SKM-1 (cell line): ENCODE data around the gene DOCK7.
A peak's percentile ranks its signal among the peaks of the same experiment; 100 is the strongest.
"Not testable (repeated sequence)": the region's sequence is repeated elsewhere in the genome, so short reads cannot be mapped to it uniquely, and the experiment has no call there.

ENCODE experiments used
- DNase-seq: peaks from one replicate; lab custom pipeline; 2025; ENCODE audit not compliant: unreplicated experiment; lab: John Stamatoyannopoulos, UW

The DOCK7 gene

DNA sequence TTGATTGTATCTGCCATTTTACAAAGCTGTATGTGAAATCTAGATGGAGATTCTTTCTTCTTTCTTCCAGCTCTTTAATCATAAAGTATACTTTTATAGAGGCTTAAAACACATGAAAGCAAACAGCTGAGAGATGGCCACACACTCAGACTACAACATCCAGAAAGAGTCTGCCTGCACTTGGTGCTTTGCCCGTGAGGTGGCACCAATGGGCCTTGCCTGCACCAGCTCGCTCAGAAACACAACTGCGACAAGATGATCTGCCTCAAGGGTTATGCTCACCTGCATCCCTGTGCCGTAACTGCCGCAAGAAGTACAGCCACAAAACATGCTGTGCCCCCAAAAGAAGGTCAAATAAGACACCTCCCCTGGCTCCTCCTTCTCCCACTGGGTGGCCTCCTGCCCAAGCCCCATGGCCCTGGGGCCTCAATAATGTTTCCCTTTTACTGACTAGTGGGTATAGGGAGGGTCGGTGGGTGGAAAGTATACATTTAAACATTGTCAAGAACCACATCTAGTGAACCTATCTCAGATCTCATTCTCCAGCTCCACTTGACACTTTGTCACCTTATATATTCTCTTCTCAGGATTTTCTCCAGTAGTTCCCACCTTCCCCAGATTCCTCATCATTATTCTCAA, 157.6 kb downstream of the DOCK7 start:
- DNase-seq: no peak

DNA sequence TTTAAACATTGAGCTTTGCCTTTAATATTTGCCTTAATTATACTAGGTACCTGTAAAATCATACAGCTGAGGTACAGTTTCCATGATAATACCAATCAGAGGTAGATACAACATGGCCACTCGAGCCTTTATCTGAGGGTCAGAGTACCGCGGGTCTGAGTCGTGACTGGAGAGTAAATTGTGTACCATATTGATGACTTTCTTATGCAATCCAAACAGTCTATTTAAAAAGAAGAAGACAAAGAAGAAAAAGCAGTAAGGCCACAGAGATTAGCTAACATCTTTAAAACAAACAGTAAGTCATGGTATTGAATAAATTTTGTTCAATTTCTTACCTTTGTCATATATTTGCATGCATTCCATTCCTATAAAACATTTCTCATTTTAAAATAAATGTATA, 159.0 kb downstream of the DOCK7 start:
- DNase-seq: no peak

DNA sequence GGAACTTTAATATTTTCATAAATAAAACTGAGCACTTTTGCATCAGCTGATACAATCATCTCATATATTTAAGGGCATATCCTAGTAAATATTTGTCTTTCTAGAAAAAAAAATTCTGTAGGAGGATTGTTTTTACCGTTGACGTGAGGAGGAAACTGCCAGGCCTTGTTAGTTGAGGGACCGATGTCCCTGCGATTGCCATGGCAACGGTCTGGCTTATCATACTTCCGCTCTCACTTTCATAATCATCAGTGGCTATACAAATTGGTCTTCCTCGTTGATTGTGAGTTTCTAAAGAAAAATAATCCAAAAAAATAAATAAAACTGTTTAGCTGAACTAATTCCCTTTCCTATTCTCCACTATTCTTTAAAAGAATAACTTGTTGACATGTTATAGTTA, 160.2 kb downstream of the DOCK7 start:
- DNase-seq: no peak

DNA sequence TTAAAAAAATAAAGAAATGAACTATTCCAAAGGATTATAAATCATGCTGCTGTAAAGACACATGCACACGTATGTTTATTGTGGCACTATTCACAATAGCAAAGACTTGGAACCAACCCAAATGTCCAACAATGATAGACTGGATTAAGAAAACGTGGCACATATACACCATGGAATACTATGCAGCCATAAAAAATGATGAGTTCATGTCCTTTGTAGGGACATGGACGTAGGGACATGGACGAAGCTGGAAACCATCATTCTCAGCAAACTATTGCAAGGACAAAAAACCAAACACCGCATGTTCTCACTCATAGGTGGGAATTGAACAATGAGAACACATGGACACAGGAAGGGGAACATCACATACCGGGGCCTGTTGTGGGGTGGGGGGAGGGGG, 160.8 kb downstream of the DOCK7 start:
- DNase-seq: not testable (repeated sequence)

DNA sequence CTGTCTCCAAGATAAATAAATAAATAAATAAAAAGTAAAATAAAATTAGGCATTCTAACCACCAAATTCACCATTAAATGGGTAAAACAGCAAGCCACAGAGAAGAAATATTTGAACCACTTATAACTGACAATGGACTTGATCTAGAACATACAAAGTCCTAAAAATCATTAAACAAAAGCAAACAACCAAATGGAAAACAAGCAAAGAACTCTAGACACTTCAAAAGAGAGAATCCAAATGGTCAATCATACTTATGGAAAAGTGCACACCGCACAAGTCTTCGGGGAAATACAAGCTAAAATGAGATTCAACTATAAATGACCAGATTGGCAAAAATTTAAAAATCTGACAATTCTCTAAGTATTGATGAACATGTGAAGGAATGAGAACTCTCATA, 164.3 kb downstream of the DOCK7 start:
- DNase-seq: no peak

DNA sequence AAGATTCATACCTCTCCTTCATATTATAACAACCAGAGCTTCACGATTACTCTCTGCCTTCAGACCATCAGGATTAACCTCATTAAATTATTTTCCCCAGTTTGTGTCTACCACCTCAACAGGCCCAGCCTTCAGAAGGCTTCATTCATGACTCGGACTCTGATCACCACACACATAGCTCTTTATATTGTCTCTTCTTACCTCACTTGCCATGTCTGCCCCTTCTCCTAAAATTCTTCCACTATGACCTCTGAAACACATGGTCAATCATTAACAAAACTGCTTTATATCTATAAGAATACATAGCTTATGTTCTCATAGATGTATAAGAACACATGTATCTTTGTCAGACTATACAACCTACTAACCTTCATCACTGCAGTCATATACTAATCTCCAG, 171.6 kb downstream of the DOCK7 start:
- no peak for DNase-seq

DNA sequence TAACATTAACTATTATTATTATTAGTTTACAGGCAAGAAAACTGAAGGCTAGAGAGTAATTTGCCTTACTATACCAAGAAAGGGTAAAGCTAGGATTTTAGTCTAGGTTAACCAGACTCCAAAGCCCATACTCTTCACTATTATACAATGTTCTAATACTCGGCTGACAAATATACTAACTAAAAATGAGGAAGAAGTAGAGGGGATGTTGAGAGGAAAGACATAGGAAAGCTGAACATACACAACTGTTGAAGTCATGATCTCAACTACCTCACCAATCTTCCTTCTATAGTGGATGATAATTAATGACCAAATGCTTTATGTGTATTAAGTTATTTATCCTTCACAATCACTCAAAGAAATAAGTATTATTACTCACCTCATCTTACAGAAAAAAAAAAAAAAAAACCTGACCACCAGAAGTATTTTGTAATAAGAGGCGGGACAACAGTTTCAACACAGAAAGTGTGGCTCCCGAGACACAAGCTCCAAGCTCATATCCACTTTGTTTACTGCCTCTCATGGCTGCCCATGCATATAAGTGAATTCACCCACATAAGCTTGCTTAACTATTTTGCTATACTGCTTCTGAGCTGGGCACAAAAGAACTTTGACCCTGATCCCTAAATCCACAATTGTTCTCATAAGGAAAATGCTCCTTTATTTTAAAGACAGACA, 173.3 kb downstream of the DOCK7 start:
- peak; percentile 70 for DNase-seq

DNA sequence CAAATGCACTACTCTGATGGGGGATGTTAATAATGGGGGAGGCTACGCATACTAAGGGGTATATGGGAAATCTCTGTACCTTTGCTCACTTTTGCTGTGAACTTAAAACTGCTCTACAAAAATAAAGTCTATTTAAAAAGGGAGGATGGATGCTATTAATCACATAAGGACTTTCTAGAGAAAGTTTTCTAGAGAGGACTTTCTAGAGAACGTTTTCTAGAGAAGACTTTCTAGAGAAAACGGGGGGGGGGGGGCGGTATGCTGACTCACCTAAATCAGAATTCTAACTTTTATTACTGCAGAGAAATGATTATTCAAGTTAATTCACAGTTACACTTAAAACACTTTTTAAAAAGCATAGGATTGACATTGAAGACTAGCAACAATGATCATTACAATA, 175.2 kb downstream of the DOCK7 start:
- DNase-seq: no peak

DNA sequence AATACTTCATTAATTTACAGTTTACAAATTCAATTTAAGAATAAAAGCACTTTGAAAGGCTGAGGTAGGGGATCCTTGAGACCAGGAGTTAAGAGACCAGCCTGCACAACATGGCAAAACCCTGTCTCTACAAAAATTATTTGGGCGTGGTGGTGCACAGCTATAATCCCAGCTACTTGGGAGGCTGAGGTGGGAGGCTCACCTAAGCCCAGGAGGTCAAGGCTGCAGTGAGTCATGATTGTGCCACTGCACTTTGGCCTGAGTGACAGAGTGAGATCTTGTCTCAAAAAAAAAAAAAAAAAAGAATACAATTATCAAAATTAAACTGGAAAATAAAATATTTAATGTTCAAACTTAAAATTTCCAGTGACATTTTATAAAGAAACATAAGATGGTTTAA, 179.2 kb downstream of the DOCK7 start:
- no peak for DNase-seq

DNA sequence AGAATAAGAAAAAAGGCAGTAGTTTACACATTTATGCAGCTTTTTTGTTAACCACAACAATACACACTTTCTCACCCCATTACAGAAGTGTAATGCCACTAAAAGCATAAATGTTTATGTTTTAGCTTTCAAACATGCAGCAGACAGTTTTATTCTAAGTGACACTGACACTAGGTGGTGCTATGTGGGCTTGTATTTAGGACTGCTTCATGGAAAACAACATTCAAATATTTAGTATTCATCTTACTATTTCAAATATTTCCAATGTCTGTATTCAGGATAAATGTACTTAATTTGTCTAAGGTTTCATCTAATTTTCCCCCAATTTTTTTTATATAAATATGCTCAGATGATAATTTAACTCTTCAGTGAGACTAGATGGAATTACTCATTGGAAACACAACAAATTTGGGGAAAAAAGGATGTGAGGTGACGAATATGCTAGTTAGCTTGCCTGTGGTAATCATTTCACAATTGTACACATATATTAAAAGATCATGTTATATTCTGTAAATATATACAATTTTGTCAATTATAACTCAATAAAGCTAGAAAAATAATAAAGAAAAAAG, 179.9 kb downstream of the DOCK7 start:
- peak; percentile 13 for DNase-seq

DNA sequence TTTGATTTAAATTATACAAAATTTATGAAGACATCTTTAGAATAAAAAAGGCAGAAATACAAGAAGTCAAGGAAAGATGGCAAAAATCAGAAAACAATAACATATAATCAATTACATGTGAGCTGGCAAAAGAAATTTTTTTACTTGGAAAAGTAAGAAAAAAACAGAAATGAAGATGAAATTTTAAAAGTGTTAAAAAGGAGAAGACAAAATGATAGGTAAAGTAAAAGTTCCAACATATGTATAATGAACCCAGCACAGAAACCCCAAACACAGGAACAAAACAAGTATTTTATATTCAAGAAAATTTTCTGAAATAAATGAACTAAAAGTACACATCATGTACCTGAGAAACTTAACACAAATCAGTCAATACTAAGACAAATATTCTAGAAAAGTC, 188.0 kb downstream of the DOCK7 start:
- DNase-seq: no peak

DNA sequence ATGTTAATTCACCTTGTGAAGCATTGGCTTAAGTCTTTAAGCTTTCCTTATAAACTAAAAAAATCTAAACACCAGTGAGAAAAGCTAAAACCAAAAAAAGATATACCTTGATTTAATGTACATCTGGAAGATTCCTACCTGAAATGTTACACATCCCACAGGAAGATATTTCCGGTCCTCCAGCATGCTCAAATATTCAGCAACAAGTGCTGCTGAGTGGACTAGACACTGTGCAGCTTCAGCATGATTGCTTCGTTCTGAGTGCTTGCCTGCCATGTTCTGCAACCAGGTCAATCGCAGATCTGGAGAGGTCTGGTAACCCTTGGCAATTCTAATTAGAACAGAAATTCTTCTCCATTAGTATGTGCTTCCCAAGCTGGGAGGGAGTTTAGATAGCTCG, 194.0 kb downstream of the DOCK7 start:
- no peak for DNase-seq

DNA sequence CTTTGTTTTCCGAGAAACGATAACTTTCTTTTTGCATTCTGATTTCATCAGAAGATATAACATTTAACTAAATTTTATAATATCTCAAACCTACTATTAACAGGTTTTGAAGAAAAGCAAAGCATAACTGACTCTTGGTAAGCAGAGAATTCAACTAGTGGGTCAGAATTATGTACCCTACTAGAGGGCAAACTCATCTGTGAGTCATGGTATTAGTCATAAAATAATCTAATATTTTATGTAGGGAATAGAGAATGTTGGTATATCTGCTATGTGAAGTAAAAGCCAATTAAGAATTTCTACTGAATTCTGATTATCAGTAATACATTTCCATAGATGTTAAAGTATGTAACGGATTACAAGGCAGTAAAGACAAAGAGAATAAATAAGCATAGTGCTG, 194.5 kb downstream of the DOCK7 start:
- no peak for DNase-seq

DNA sequence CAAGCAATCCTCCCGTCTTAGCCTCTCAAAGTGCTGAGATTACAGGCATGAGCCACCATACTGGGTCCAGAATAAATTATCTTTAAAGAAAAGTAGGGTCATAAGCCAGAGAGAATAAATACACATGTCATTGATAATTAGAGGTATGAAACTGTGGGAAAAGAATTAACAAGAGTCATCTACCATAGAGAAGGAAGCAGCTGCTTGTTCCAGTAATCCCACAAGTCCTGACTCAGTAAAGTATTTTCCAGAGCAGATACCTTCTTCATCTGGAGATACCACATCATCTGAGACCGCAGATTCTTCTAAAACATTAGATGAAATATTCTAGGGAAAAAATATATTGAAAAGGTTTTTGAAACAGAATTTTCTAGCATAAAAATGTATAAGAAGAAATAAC, 195.7 kb downstream of the DOCK7 start:
- no peak for DNase-seq

DNA sequence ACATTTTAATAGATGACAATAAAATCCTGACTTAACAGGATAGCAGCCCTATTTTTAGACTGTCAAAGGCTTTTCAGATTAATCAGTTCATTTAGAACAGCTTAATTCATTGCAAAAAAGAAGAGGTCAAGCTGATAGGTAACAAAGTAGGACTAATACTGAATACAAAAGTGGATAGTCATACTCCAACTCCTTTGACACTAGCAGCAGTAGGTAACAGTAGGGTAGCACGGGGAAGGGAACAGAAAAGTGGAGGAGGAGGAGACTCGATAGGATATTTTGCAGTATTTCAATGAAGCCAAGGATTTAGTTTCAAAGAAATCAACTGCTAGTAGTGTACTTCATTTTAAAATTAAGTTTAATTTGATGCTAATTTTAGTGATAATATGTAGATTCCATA, 200.2 kb downstream of the DOCK7 start:
- DNase-seq: no peak

DNA sequence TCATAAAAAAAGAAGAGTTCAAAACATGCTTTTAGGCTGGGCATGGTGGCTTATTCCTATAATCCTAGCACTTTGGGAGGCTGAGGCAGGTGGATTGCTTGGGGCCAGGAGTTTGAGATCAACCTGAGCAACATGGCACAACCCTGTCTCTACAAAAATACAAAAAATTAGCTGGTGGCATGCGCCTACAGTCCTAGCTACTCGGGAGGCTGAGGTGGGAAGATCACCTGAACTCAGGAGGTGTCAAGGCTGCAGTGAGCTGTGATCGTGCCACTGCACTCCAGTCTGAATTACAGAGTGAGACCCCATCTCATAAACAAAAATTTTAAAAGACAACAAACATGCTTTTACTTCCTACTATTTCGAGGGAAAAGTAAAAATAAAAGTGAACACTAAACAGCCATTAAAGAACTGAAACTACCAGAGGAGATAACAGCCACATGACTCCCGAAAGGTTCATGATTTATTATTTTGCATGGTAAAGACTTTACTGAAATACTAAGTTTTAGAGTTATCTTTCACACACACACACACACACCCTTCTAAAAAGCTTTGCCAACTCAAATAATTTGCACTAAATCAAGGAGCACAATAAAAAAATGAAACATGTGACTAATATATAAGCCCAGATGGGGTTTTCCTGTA, 203.2 kb downstream of the DOCK7 start:
- DNase-seq: no peak

DNA sequence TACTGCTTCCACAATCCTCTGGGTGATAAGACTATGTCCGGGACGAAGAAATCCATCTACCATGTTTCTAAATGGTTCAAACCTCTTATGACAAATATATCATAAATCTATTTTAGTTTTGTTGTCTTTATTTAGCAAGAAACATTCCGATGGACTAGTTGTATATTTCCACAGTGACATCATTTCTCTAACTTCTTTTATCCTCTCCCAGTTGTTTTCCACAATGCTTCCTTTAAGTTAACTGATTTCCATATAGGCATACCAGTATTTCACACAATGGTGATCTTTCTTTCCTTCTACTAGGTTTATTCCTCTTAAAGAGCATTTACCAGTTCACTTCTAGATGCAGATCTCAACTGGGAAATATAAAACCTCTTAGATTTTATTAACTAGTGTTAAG, 206.5 kb downstream of the DOCK7 start:
- no peak for DNase-seq

DNA sequence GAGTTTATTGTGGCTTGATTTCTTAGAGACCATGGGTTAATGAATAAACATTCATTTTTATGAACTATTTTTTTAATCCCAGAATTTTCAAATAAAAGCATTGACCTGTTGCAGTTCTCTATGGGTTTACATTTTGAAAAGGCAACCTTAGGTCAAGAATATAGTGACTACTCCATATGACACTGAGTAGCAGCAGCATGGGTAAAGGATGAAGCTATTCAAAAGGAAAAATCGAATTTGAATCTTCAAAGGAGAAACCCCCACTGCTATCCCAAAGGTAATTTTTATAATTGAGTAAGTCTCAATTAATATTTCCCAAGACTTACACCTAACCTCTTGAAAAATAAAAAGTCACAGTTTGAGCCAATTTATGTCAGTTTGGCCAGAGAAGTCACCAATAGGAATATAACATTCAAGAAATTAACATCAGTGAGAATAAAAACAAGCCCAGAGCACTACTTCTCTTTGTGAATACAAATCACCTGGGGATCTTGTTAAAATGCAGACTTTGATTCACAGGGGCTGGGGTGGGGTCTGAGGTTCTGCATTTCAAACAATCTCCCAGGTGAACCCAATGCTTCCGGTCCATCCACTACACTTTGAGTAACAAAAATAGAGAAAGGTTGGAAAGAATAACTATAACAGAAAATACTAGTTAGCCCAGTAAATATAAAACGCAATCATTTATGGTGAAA, 211.5 kb downstream of the DOCK7 start:
- no peak for DNase-seq

DNA sequence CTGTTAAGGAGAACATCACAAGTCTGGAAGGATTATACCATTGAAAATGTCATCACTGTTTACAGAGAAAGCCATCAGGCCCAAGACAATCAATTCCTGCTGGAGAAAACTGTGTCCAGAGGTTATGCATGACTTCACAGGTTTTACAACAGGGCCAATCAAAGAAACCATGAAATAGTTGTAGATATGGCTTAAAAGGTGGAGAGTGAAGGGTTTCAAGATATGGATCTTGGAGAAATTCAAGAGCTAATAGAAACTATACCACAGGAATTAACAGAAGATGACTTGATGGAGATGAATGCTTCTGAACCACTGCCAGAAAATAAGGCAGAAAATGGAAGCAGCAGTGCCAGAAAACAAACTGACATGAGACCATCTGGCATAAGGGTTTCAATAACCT, 221.1 kb downstream of the DOCK7 start:
- no peak for DNase-seq

DNA sequence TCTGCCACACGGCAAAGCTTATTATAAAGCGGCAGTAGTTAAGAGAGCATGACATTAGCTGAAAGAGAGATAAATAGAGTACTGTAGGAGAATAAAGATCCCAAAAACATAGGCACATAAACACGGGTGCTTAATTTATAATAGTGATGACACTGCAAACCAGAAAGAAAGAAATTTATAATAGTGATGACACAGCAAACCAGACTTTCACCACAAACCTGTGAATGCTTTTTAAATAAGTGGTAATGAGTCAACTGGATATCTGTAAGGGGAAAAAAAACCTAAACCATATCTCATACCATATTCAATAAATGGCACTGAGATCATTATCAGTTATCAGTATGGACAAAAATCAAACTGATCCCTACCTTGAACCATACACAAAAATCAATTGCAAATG, 225.8 kb downstream of the DOCK7 start:
- no peak for DNase-seq

DNA sequence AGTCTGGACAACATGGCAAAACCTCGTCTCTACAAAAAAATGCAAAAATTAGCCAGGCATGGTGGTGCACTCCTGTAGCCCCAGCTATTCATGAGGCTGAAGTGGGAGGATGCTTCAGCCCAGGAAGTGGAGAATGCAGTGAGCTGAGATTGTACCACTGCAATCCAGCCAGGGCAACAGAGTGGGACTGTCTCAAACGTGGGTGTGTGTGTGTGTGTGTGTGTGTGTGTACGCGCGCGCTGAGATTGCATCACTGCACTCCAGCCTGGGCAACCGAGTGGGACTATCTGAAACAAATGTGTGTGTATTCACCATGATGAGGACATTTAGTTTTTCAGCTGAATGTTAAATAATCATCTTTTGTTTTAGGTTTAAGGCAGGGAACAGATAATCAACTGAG, 230.2 kb downstream of the DOCK7 start:
- no peak for DNase-seq

DNA sequence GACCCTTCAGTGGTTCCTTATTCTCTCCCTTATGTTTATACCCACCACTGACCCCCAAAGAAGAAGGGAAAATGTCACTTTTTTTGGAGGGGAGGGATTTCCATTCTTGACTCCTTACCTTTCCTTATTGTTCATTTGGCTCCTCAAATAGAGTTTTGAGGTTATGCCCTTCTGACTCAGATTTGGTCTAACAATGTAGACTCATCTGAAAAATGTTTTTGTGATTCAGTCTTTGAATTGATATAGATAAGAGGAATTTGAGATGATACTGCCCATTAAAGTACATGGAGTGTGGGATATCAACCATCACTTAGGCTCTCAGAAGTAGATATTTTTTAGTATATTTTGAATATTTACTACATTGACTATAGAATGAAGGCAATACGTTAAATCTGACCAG, 235.2 kb downstream of the DOCK7 start:
- no peak for DNase-seq
